ENCODE measurements around the gene APBA1. TPM values are rescaled to one million over a fixed set of nuclear protein-coding genes. Genes with fewer than 3 reads are reported as not detected.

The APBA1 gene
- total and polyA plus RNA-seq, 2 donors (not counting 3 experiments of a cell fraction or from before 2014, with no cell fraction given) = 6.1 to 11.3 TPM

DNA sequence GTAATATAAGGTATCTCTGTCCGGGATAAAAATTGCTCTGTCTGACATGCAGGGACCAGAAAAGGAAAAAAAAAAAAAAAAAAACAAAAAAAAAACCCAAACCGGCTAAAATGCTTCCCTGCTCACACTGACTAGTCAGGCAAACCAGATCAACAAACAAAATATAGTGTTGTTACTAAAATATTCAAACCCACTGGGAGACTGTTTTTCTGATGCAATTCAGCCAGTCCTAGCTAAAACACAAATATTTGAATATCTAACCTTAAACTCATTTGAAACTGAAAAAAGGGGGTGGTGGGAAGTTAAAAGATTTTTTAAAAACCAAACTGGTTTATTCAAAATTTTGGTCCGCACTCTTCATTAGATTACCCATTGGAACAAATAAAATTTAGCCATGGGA, 61.0 kb downstream of the APBA1 start:
- Histone ChIP-seq H3K4me2 (ENCODE audit: insufficient read depth, low read length) (no peak overlapping the region), H3K4me1 (ENCODE audit: control insufficient read depth, extremely low read depth, insufficient read depth, low read length) (peaks cover 2% of the 10 kb centered on the region), H3K36me3 (ENCODE audit: control insufficient read depth in 2 of 2, extremely low read depth in 1 of 2, insufficient read depth in 2 of 2, low read length in 2 of 2) (no peaks in the 10 kb centered on the region), H3K9me1 (replicated peaks; ENCODE audit: control insufficient read depth, extremely low read depth, insufficient read depth, low read length) (no peaks in the 10 kb centered on the region), H3K9me3 (replicated peaks; ENCODE audit: control insufficient read depth, insufficient read depth, low read length) (no peaks in the 10 kb centered on the region), H4K20me1 (replicated peaks; ENCODE audit: control insufficient read depth, extremely low read depth, insufficient read depth, low read length) (no peaks in the 10 kb centered on the region), H3K4me3 (replicated peaks in 1 of 3; ENCODE audit: insufficient read depth in 1 of 3, low read depth in 1 of 3, low read length in 3 of 3) (no peak overlapping the region), H3K27me3 (ENCODE audit: control insufficient read depth in 2 of 2, insufficient read depth in 2 of 2, low read length in 2 of 2) (no peaks in the 10 kb centered on the region), H3K79me2 (ENCODE audit: control insufficient read depth, insufficient read depth, low read length) (no peaks in the 10 kb centered on the region), H2AFZ (ENCODE audit: low read depth, low read length) (no peak overlapping the region), H3K27ac (ENCODE audit: insufficient read depth, low read depth, low read length) (no peak overlapping the region), H3K9ac (replicated peaks; ENCODE audit: extremely low read depth, insufficient read depth, low read length) (no peak overlapping the region)
- intact Hi-C loops (cut with micrococcal nuclease) = no loop called here
- dilution Hi-C loops (cut with MboI; ENCODE audit: extremely low pct_ligation_motif_present, low sequenced_read_pairs) = no loop called here
- TF ChIP-seq FOS (IDR thresholded peaks at IDR 0.05; ENCODE audit: borderline replicate concordance, insufficient read depth, low read length) (no peak), POLR2A (IDR thresholded peaks at IDR 0.05; ENCODE audit: low read depth, low read length) (no peak), EZH2 (IDR thresholded peaks at IDR 0.05; ENCODE audit: borderline replicate concordance, low read depth, low read length, severe bottlenecking) (no peak), POLR2AphosphoS5 (IDR thresholded peaks at IDR 0.05; ENCODE audit: insufficient read depth, low read depth, low read length) (no peak), CTCF (IDR thresholded peaks at IDR 0.05; ENCODE audit: extremely low read depth in 1 of 2, insufficient read depth in 1 of 2, low read depth in 1 of 2, low read length in 2 of 2) (no peak), MYC (IDR thresholded peaks at IDR 0.05; ENCODE audit: low read depth, low read length) (no peak), JUN (IDR thresholded peaks at IDR 0.05; ENCODE audit: borderline replicate concordance, insufficient read depth, insufficient read length, low read depth) (no peak), GATA2 (IDR thresholded peaks at IDR 0.05; ENCODE audit: insufficient read depth, insufficient read length, low read depth, low read length) (no peak)
- TF ChIP-seq, protein P1, sequence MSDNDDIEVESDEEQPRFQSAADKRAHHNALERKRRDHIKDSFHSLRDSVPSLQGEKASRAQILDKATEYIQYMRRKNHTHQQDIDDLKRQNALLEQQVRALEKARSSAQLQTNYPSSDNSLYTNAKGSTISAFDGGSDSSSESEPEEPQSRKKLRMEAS (IDR thresholded peaks at IDR 0.05; ENCODE audit: insufficient read depth, insufficient read length) = no peak
- ChIA-PET POLR2A (interaction anchor here (0.6 to 0.7 kb wide), 2 partner anchors 17 to 412 kb away, joined by 3 to 6 read pairs; no protein-coding TSS in a partner anchor), CTCF (interaction anchor here (0.7 kb wide), 1 partner anchor 766 kb away, joined by 4 read pairs; no protein-coding TSS in a partner anchor)
- FAIRE-seq = no peak
- no TSS peak for BruUV-seq (replicated peaks)
- no peak for DNase-seq (ENCODE audit: low read depth, low spot score)
